DOHH2 (cell line): Measurements from ENCODE around the gene SRXN1.

Experiments used
- CTCF ChIP-seq: fragments of 200-600 bp; sonication (generic); IDR thresholded peaks from one replicate; pipeline ENCODE4 v1.5.1; 2014; ENCODE audit warnings: antibody characterized with exemption, mild to moderate bottlenecking, low read depth, low read length; ENCODE audit not compliant: poor library complexity, severe bottlenecking
- EZH2phosphoT487 ChIP-seq: fragments of 200-600 bp; sonication (generic); IDR thresholded peaks from 2 replicates; pipeline ENCODE4 v1.6.1; 2017; ENCODE audit warnings: borderline replicate concordance, mild to moderate bottlenecking, antibody characterized with exemption, low read length, moderate library complexity, mixed read lengths

GRCh38 chr20:666877-667276, 13.9 kb upstream of the SRXN1 start:
- TF ChIP-seq CTCF (no peak), EZH2phosphoT487 (no peak)
